A673 (cell line): ENCODE data around the gene SNCB. TPM values are rescaled to one million over a fixed set of nuclear protein-coding genes. Genes with fewer than 3 reads are reported as not detected.

Experiments used
- BruUV-seq: library from RNA; stranded (reverse); fragments of 400-500 nt; replicated peaks from 2 replicates; lab custom pipeline; 2021; lab: Mats Ljungman, UMichigan
- CTCF ChIA-PET: fragments of 300-600 bp; sonication (Branson Sonifier 250); formaldehyde crosslinking; loops from one replicate; lab custom pipeline; 2022; ENCODE audit warnings: antibody characterized with exemption; lab: Charles Lee
- POLR2A ChIA-PET: fragments of 300-600 bp; sonication (Branson Sonifier 250); formaldehyde crosslinking; loops from one replicate; lab custom pipeline; 2022; ENCODE audit warnings: antibody characterized with exemption; ENCODE audit not compliant: low non-redundant PET; lab: Charles Lee
- DNase-seq: peaks from one replicate; pipeline ENCODE4 v3.0.0-alpha.2; 2015; ENCODE audit warnings: low spot score
- H3K27ac ChIP-seq: fragments of 200-600 bp; sonication (generic); 2 replicates; pipeline ENCODE4 v1.5.1; 2016; ENCODE audit warnings: mixed run types, low read depth, mild to moderate bottlenecking, mixed read lengths, antibody characterized with exemption, low read length; ENCODE audit not compliant: poor library complexity, severe bottlenecking
- H3K27me3 ChIP-seq: fragments of 200-600 bp; sonication (generic); replicated peaks from 2 replicates; pipeline ENCODE4 v1.6.1; 2017; ENCODE audit warnings: mixed run types, low read depth, mild to moderate bottlenecking, mixed read lengths, antibody characterized with exemption, low read length; ENCODE audit not compliant: insufficient read depth, poor library complexity
- H3K36me3 ChIP-seq: fragments of 200-600 bp; sonication (generic); 2 replicates; pipeline ENCODE4 v1.6.1; 2016; ENCODE audit warnings: mixed run types, mild to moderate bottlenecking, mixed read lengths, antibody characterized with exemption, low read length; ENCODE audit not compliant: insufficient read depth, poor library complexity, severe bottlenecking
- H3K4me1 ChIP-seq: fragments of 200-600 bp; sonication (generic); 2 replicates; pipeline ENCODE4 v1.6.1; 2017; ENCODE audit warnings: mixed run types, mild to moderate bottlenecking, mixed read lengths, antibody characterized with exemption, low read length; ENCODE audit not compliant: insufficient read depth, poor library complexity, severe bottlenecking
- H3K4me3 ChIP-seq: fragments of 200-600 bp; sonication (generic); 2 replicates; pipeline ENCODE4 v1.5.1; 2016; ENCODE audit warnings: low read depth, mixed run types, mild to moderate bottlenecking, mixed read lengths, low read length; ENCODE audit not compliant: poor library complexity, severe bottlenecking
- H3K9me3 ChIP-seq: fragments of 200-600 bp; sonication (generic); 2 replicates; pipeline ENCODE4 v1.6.1; 2016; ENCODE audit warnings: mixed run types, low read depth, mild to moderate bottlenecking, mixed read lengths, antibody characterized with exemption, low read length; ENCODE audit not compliant: poor library complexity, severe bottlenecking
- CTCF ChIP-seq: fragments of 300-800, 200-600 bp; sonication (generic); conservative IDR thresholded peaks from 2 replicates; pipeline ENCODE4 v1.5.1; 2017; ENCODE audit warnings: low read depth, mild to moderate bottlenecking, antibody characterized with exemption, low read length, moderate library complexity, mixed read lengths
- EZH2 ChIP-seq: fragments of 200-600 bp; sonication (generic); IDR thresholded peaks from 2 replicates; pipeline ENCODE4 v1.6.1; 2017; ENCODE audit warnings: borderline replicate concordance, low read depth, mild to moderate bottlenecking, mixed read lengths, antibody characterized with exemption, low read length; ENCODE audit not compliant: poor library complexity, severe bottlenecking
- intact Hi-C: fragments of 100-400 bp; cut with micrococcal nuclease; formaldehyde crosslinking; loops from one replicate; pipeline ENCODE4 v1.10.0; 2022; ENCODE audit not compliant: unreplicated experiment
- total RNA-seq: library from RNA; stranded (reverse); gene quantifications from 2 replicates; pipeline ENCODE4 v1.2.3, GENCODE V29; 2021

Gene SNCB
- total RNA-seq, 1 experiment from 2014 or later, result not detected

DNA sequence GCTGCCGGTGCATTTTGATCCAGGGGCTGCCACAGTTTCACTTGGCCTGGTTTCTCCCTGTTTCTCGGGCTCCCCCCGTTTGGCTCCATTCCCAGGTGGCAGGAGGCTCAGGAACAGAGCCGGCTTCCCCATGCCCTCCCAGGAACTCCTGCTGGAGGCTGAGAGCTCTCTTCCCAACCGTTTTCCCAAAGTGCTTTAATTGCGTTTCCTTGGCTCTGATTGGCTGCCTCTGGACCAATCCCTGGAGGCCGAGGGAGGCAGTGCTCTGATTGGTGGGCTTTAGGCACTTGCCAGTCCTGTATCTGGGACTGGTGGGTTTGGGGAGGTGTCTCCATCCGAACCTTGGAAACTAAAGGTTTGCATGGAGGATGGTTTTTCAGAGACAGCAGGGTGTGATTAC lies 21.8 kb upstream of the SNCB start:
- BruUV-seq, result no TSS peak
- Histone ChIP-seq H3K27me3 (no peaks in the 10 kb centered on the region), H3K9me3 (no peaks in the 10 kb centered on the region), H3K4me3 (no peak overlapping the region), H3K4me1 (no peaks in the 10 kb centered on the region), H3K36me3 (no peaks in the 10 kb centered on the region), H3K27ac (no peak overlapping the region)
- TF ChIP-seq EZH2, result no peak
- no peak for TF ChIP-seq CTCF
- intact Hi-C loops, result no loop called here
- POLR2A ChIA-PET, result no interaction called here
- DNase-seq, result no peak
- CTCF ChIA-PET, result interaction anchor here (1.5 kb wide), 1 partner anchor 9 kb away, joined by 3 read pairs; no protein-coding TSS in a partner anchor

DNA sequence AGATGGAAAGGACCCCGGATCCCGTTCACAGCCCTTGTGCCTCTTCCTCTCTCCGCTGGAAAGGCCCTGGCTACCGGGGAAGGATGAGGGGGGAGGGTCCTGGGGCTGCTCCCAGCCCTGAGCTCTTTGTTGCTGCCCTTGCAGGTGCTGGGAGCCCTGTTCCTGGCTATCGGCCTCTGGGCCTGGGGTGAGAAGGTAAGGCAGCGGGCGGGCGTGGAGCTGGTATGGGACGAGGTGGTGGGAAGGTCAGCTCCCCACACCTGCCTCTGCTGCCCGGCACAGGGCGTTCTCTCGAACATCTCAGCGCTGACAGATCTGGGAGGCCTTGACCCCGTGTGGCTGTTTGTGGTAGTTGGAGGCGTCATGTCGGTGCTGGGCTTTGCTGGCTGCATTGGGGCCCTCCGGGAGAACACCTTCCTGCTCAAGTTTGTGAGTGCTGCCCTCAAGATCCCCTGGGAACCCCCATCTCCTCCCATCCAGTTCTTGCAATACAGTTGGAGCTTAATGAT lies 21.2 kb upstream of the SNCB start:
- CTCF ChIA-PET, result interaction anchor here (1.5 kb wide), 1 partner anchor 9 kb away, joined by 3 read pairs; no protein-coding TSS in a partner anchor
- TF ChIP-seq CTCF, result no peak
- TF ChIP-seq EZH2, result no peak
- no peak overlapping the region for H3K4me3 ChIP-seq
- H3K36me3 ChIP-seq, result no peaks in the 10 kb centered on the region
- no peaks in the 10 kb centered on the region for H3K9me3 ChIP-seq
- intact Hi-C loops, result no loop called here
- DNase-seq, result no peak
- no TSS peak for BruUV-seq
- no peaks in the 10 kb centered on the region for H3K27me3 ChIP-seq
- no peaks in the 10 kb centered on the region for H3K4me1 ChIP-seq
- POLR2A ChIA-PET, result no interaction called here
- H3K27ac ChIP-seq, result no peak overlapping the region

DNA sequence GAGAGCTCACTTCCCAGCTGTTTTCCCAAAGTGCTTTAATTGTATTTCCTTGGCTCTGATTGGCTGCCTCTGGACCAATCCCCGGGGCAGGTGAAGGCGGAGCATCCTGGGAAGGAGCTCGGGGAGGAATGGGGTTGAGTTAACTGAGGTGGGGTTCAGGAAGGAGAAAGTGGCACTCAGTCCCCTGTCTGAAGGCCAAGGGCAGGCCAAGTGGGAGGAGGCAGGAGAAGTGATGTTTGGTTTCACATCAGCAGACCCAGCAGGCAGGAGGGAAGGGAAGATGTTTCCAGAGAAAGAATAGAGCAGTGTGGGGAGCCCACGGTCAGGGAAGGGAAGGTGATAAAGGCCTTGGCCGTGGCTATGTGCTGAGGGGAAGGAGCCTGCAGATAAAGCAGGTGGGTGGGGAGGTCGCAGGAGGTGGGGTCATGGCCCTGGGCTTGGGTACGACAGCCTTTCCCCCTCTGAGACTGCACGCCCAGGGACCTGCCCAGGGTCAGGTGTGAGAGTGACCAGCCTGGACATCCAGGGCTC lies 20.1 kb upstream of the SNCB start:
- Histone ChIP-seq H3K4me1 (no peaks in the 10 kb centered on the region), H3K27ac (no peak overlapping the region), H3K27me3 (no peaks in the 10 kb centered on the region), H3K9me3 (no peaks in the 10 kb centered on the region), H3K4me3 (no peak overlapping the region), H3K36me3 (no peaks in the 10 kb centered on the region)
- DNase-seq, result peak; percentile 31
- intact Hi-C loops, result no loop called here
- BruUV-seq, result no TSS peak
- POLR2A ChIA-PET, result interaction anchor here (0.6 kb wide), 1 partner anchor 215 kb away, joined by 3 read pairs; no protein-coding TSS in a partner anchor
- CTCF ChIA-PET, result interaction anchor here (0.8 kb wide), 1 partner anchor 8 kb away, joined by 4 read pairs; no protein-coding TSS in a partner anchor
- TF ChIP-seq CTCF (no peak), EZH2 (no peak)
